HCT116 (cell line): ENCODE measurements around the gene CPNE5.

Experiments
- MAX ChIP-seq: IDR thresholded peaks from 2 replicates; pipeline ENCODE4 v1.6.1; 2012
- POLR2A ChIP-seq: IDR thresholded peaks from 2 replicates; pipeline ENCODE4 v1.7.0; 2011; ENCODE audit warnings: borderline replicate concordance; ENCODE audit not compliant: insufficient read depth, insufficient read length; ENCODE audit errors: extremely low read depth
- REST ChIP-seq: IDR thresholded peaks from 2 replicates; pipeline ENCODE4 v1.6.1; 2012; ENCODE audit warnings: low read depth
- SIN3A ChIP-seq: IDR thresholded peaks from 2 replicates; pipeline ENCODE4 v1.6.1; 2012; ENCODE audit warnings: low read depth
- SP1 ChIP-seq: IDR thresholded peaks from 2 replicates; pipeline ENCODE4 v1.6.1; 2012; ENCODE audit warnings: low read depth
- TF ChIP-seq, protein P1 (sequence below): IDR thresholded peaks from 2 replicates; pipeline ENCODE4 v1.6.1; 2012
- TF ChIP-seq, protein P2 (sequence below), 3 experiments: fragments of 200-600 bp in 1 of 3; sonication (generic) in 1 of 3; IDR thresholded peaks in 2 of 3; conservative IDR thresholded peaks in 1 of 3; 2 replicates each; pipeline ENCODE4 v1.5.1; 2012 to 2017; ENCODE audit warnings: low read depth in 2 of 3, low read length in 2 of 3, antibody characterized with exemption in 1 of 3, borderline replicate concordance in 1 of 3, control low read depth in 1 of 3, mild to moderate bottlenecking in 1 of 3, mixed read lengths in 1 of 3, mixed run types in 1 of 3, moderate library complexity in 1 of 3; ENCODE audit not compliant: insufficient read depth in 1 of 3

- TF ChIP-seq, protein P1, sequence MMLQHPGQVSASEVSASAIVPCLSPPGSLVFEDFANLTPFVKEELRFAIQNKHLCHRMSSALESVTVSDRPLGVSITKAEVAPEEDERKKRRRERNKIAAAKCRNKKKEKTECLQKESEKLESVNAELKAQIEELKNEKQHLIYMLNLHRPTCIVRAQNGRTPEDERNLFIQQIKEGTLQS = no peak
- TF ChIP-seq SIN3A (no peak), POLR2A (no peak), REST (no peak), SP1 (no peak), MAX (no peak)
- TF ChIP-seq, protein P2, sequence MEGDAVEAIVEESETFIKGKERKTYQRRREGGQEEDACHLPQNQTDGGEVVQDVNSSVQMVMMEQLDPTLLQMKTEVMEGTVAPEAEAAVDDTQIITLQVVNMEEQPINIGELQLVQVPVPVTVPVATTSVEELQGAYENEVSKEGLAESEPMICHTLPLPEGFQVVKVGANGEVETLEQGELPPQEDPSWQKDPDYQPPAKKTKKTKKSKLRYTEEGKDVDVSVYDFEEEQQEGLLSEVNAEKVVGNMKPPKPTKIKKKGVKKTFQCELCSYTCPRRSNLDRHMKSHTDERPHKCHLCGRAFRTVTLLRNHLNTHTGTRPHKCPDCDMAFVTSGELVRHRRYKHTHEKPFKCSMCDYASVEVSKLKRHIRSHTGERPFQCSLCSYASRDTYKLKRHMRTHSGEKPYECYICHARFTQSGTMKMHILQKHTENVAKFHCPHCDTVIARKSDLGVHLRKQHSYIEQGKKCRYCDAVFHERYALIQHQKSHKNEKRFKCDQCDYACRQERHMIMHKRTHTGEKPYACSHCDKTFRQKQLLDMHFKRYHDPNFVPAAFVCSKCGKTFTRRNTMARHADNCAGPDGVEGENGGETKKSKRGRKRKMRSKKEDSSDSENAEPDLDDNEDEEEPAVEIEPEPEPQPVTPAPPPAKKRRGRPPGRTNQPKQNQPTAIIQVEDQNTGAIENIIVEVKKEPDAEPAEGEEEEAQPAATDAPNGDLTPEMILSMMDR (IDR thresholded peaks at IDR 0.05 in 2 of 3, conservative IDR thresholded peaks at IDR 0.05 in 1 of 3; ENCODE audit: borderline replicate concordance in 1 of 3, insufficient read depth in 1 of 3, low read depth in 2 of 3, low read length in 2 of 3) = no peak
Observed at GRCh38 chr6:36721369-36722140, 117.7 kb downstream of the CPNE5 start.
